Measurements from ENCODE around the gene PLA2G6.

DNA sequence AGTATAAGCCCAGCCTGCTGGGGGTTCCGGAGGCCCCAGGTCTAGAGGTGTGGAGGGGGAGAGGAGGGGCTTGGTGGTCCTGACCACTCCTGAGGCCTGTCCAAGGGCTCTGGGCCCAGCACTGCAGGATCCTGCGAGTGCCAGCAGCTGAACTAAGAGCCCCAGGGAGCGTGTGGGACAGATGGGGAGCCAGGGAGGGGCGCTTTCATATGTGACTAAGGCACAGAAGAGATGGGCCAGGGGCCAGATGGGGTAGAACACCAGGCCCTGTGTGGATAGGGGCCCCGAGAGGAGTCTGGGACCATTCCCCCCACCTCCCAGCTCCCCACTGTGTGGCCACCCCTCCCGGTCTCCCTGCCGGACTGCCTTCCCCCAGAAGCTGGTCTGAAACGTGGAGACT lies 38.5 kb upstream of the PLA2G6 start:
- TF ChIP-seq, protein P1, sequence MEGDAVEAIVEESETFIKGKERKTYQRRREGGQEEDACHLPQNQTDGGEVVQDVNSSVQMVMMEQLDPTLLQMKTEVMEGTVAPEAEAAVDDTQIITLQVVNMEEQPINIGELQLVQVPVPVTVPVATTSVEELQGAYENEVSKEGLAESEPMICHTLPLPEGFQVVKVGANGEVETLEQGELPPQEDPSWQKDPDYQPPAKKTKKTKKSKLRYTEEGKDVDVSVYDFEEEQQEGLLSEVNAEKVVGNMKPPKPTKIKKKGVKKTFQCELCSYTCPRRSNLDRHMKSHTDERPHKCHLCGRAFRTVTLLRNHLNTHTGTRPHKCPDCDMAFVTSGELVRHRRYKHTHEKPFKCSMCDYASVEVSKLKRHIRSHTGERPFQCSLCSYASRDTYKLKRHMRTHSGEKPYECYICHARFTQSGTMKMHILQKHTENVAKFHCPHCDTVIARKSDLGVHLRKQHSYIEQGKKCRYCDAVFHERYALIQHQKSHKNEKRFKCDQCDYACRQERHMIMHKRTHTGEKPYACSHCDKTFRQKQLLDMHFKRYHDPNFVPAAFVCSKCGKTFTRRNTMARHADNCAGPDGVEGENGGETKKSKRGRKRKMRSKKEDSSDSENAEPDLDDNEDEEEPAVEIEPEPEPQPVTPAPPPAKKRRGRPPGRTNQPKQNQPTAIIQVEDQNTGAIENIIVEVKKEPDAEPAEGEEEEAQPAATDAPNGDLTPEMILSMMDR (IDR thresholded peaks at IDR 0.05), result no peak
- no peak for TF ChIP-seq POLR2A (IDR thresholded peaks at IDR 0.05)
